ENCODE data around the gene PRKAG2. TPM values are rescaled to one million over a fixed set of nuclear protein-coding genes. Genes with fewer than 3 reads are reported as not detected.

PRKAG2 gene
- total and polyA plus RNA-seq, 4 donors, result 3.6 to 25.1 (median 16.8) TPM

DNA sequence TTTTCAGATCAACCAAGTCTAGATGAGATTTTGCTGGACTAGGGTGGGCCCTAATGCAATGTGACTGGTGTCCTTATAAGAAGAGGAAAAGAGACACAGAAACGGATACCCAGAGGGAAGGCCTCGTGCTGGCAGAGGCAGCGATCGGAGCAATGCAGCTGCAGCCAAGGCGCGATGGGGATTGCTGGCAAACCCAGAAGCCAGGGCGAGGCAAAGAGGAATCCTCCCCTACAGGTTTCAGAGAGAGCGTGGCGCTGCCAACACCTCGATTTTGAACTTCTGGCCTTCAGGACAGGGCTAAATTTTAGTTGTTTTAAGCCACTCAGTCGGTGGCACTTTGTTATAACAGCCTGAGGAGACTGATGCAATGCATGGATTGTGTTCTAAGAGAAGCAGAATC, 200.2 kb downstream of the PRKAG2 start:
- Histone ChIP-seq H3K36me3 (ENCODE audit: control insufficient read depth in 4 of 4, insufficient read depth in 3 of 4, low read depth in 1 of 4, low read length in 3 of 4) (peaks cover 0 to 6% (median 3%) of the 10 kb centered on the region in 4 donors), H3K4me3 (ENCODE audit: low read depth in 1 of 3, low read length in 3 of 3) (no peak overlapping the region), H3K4me1 (ENCODE audit: control insufficient read depth in 4 of 4, insufficient read depth in 4 of 4, low read length in 3 of 4) (peaks cover 0 to 9% (median 0%) of the 10 kb centered on the region in 4 donors), H3K9ac (ENCODE audit: low read depth in 1 of 2, low read length in 2 of 2) (no peak overlapping the region), H3K27me3 (ENCODE audit: control insufficient read depth in 4 of 4, insufficient read depth in 4 of 4, low read length in 3 of 4) (no peaks in the 10 kb centered on the region), H3K9me3 (ENCODE audit: control insufficient read depth in 4 of 4, low read length in 3 of 4) (no peaks in the 10 kb centered on the region), H3K27ac (ENCODE audit: low read depth in 1 of 2, low read length in 2 of 2) (no peak overlapping the region)
- TF ChIP-seq JUND (IDR thresholded peaks at IDR 0.05) (no peak), GABPA (IDR thresholded peaks at IDR 0.05 in 1 of 2, conservative IDR thresholded peaks at IDR 0.05 in 1 of 2) (no peak), HNF4A (conservative IDR thresholded peaks at IDR 0.05) (no peak), TAF1 (conservative IDR thresholded peaks at IDR 0.05) (no peak), MAX (IDR thresholded peaks at IDR 0.05) (no peak), REST (IDR thresholded peaks at IDR 0.05) (no peak), EGR1 (IDR thresholded peaks at IDR 0.05; ENCODE audit: low read depth in 2 of 2) (no peak), FOXA1 (IDR thresholded peaks at IDR 0.05) (no peak), RAD21 (IDR thresholded peaks at IDR 0.05) (no peak), RXRA (IDR thresholded peaks at IDR 0.05) (no peak), SP1 (IDR thresholded peaks at IDR 0.05) (no peak), NR2F2 (IDR thresholded peaks at IDR 0.05) (no peak), YY1 (IDR thresholded peaks at IDR 0.05) (no peak), HNF4G (IDR thresholded peaks at IDR 0.05) (no peak), FOXA2 (IDR thresholded peaks at IDR 0.05) (no peak)
- TF ChIP-seq, protein P1, sequence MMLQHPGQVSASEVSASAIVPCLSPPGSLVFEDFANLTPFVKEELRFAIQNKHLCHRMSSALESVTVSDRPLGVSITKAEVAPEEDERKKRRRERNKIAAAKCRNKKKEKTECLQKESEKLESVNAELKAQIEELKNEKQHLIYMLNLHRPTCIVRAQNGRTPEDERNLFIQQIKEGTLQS (IDR thresholded peaks at IDR 0.05), result no peak
- TF ChIP-seq, protein P2, sequence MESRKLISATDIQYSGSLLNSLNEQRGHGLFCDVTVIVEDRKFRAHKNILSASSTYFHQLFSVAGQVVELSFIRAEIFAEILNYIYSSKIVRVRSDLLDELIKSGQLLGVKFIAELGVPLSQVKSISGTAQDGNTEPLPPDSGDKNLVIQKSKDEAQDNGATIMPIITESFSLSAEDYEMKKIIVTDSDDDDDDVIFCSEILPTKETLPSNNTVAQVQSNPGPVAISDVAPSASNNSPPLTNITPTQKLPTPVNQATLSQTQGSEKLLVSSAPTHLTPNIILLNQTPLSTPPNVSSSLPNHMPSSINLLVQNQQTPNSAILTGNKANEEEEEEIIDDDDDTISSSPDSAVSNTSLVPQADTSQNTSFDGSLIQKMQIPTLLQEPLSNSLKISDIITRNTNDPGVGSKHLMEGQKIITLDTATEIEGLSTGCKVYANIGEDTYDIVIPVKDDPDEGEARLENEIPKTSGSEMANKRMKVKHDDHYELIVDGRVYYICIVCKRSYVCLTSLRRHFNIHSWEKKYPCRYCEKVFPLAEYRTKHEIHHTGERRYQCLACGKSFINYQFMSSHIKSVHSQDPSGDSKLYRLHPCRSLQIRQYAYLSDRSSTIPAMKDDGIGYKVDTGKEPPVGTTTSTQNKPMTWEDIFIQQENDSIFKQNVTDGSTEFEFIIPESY (IDR thresholded peaks at IDR 0.05), result no peak
- TF ChIP-seq, protein P3, sequence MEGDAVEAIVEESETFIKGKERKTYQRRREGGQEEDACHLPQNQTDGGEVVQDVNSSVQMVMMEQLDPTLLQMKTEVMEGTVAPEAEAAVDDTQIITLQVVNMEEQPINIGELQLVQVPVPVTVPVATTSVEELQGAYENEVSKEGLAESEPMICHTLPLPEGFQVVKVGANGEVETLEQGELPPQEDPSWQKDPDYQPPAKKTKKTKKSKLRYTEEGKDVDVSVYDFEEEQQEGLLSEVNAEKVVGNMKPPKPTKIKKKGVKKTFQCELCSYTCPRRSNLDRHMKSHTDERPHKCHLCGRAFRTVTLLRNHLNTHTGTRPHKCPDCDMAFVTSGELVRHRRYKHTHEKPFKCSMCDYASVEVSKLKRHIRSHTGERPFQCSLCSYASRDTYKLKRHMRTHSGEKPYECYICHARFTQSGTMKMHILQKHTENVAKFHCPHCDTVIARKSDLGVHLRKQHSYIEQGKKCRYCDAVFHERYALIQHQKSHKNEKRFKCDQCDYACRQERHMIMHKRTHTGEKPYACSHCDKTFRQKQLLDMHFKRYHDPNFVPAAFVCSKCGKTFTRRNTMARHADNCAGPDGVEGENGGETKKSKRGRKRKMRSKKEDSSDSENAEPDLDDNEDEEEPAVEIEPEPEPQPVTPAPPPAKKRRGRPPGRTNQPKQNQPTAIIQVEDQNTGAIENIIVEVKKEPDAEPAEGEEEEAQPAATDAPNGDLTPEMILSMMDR (IDR thresholded peaks at IDR 0.05; ENCODE audit: low read depth, low read length, missing input control), result no peak
- 88% methylated on average over 11 of the region's 11 CpGs for WGBS
- no peak for DNase-seq (ENCODE audit: low spot score)
